GM23248 (cell line): ENCODE measurements around the gene RBPJL.

Source experiments
- EZH2 ChIP-seq: fragments of 200-600 bp; sonication (generic); IDR thresholded peaks from 2 replicates; pipeline ENCODE4 v1.6.1; 2018; ENCODE audit warnings: antibody characterized with exemption, mild to moderate bottlenecking; ENCODE audit not compliant: insufficient read depth, poor library complexity, severe bottlenecking
- EZH2phosphoT487 ChIP-seq: fragments of 200-600 bp; sonication (generic); IDR thresholded peaks from 2 replicates; pipeline ENCODE4 v1.6.1; 2018; ENCODE audit warnings: antibody characterized with exemption, moderate library complexity, mild to moderate bottlenecking, low read depth; ENCODE audit not compliant: insufficient read depth

- TF ChIP-seq EZH2: no peak
- no peak for TF ChIP-seq EZH2phosphoT487
Observed at GRCh38 chr20:45282700-45283550, 23.7 kb upstream of the RBPJL start.
